HepG2 (cell line): ENCODE measurements around the gene TSHZ2. TPM values are rescaled to one million over a fixed set of nuclear protein-coding genes. Genes with fewer than 3 reads are reported as not detected.
A peak's percentile ranks its signal among the peaks of the same experiment; 100 is the strongest.

ENCODE experiments used
- ATAC-seq: fragments of 200-7000 bp; cut with Tn5 transposase; 3 replicates; pipeline ENCODE4 v1.9.1; 2020; ENCODE audit warnings: mild to moderate bottlenecking, moderate library complexity
- BruUV-seq: library from RNA; stranded (reverse); fragments of 400-500 nt; replicated peaks from 2 replicates; lab custom pipeline; 2021; lab: Mats Ljungman, UMichigan
- CTCF ChIA-PET: fragments of 300-600 bp; formaldehyde crosslinking; extraction: SDS; loops from one replicate; lab custom pipeline; 2021; ENCODE audit warnings: low total read pairs, inconsistent platforms, low intra/inter-chr PET ratio; lab: Yijun Ruan, JAX
- POLR2A ChIA-PET: fragments of 350-600 bp; sonication (Branson Sonifier 250); formaldehyde crosslinking; loops from one replicate; lab custom pipeline; 2020; ENCODE audit warnings: antibody characterized with exemption, inconsistent platforms; lab: Yijun Ruan, JAX
- DNase-seq: peaks from one replicate; pipeline ENCODE4 v3.0.0-alpha.2; 2015; ENCODE audit warnings: low spot score
- FAIRE-seq: peaks from 3 replicates; lab custom pipeline; 2011; peaks lifted over from hg19 to GRCh38; lab: Jason Lieb, UNC
- H2AFZ ChIP-seq: one replicate; pipeline ENCODE4 v1.6.1; 2011; ENCODE audit warnings: low read length, inconsistent platforms
- H3K27ac ChIP-seq: fragments of 300-600 bp; 3 replicates; pipeline ENCODE4 v1.8.0; 2011; ENCODE audit warnings: mixed run types, mild to moderate bottlenecking, mixed read lengths, low read length, inconsistent platforms; ENCODE audit not compliant: insufficient read depth; ENCODE audit errors: extremely low read length
- H3K27me3 ChIP-seq, 2 experiments: fragments of 200-600 bp in 1 of 2; 2 replicates in 1 of 2; 3 replicates in 1 of 2; pipeline versions ENCODE4 v1.6.0 to v1.8.0; 2011; ENCODE audit warnings: low read length in 2 of 2, mild to moderate bottlenecking in 2 of 2, moderate library complexity in 2 of 2, inconsistent platforms in 1 of 2; ENCODE audit not compliant: insufficient read depth in 2 of 2, control insufficient read depth in 1 of 2
- H3K36me3 ChIP-seq, 2 experiments: fragments of 200-600 bp in 1 of 2; replicated peaks in 1 of 2; 2 replicates in 1 of 2; 3 replicates in 1 of 2; pipeline versions ENCODE4 v1.5.1 to v1.8.0; 2011; ENCODE audit warnings: low read length in 2 of 2, inconsistent platforms in 1 of 2; ENCODE audit not compliant: insufficient read depth in 2 of 2, control insufficient read depth in 1 of 2
- H3K4me1 ChIP-seq: 2 replicates; pipeline ENCODE4 v1.5.1; 2012; ENCODE audit warnings: low read length, inconsistent platforms; ENCODE audit not compliant: insufficient read depth
- H3K4me2 ChIP-seq: 2 replicates; pipeline ENCODE4 v1.6.0; 2011; ENCODE audit warnings: low read depth, low read length, inconsistent platforms
- H3K4me3 ChIP-seq, 3 experiments: fragments of 200-600 bp in 1 of 3; sonication (generic), shearing (Covaris generic) in 1 of 3; replicated peaks in 1 of 3; 2 replicates each; pipeline ENCODE4 v1.5.1; 2011 to 2016; ENCODE audit warnings: low read length in 3 of 3, inconsistent platforms in 2 of 3, low read depth in 2 of 3, mild to moderate bottlenecking in 2 of 3, control low read depth in 1 of 3, mixed read lengths in 1 of 3; ENCODE audit not compliant: insufficient read depth in 1 of 3
- H3K79me2 ChIP-seq: one replicate; pipeline ENCODE4 v1.6.1; 2011; ENCODE audit warnings: low read length, inconsistent platforms; ENCODE audit not compliant: insufficient read depth
- H3K9ac ChIP-seq: 2 replicates; pipeline ENCODE4 v1.6.0; 2011; ENCODE audit warnings: mild to moderate bottlenecking, low read depth, low read length, inconsistent platforms; ENCODE audit not compliant: insufficient read depth
- H3K9me3 ChIP-seq: 2 replicates; pipeline ENCODE4 v1.5.1; 2012; ENCODE audit warnings: mild to moderate bottlenecking, low read length
- H4K20me1 ChIP-seq: 2 replicates; pipeline ENCODE4 v1.6.0; 2011; ENCODE audit warnings: inconsistent platforms, mild to moderate bottlenecking, low read length, moderate library complexity; ENCODE audit not compliant: insufficient read depth
- CHD4 ChIP-seq: fragments of 200-600 bp; sonication (generic); IDR thresholded peaks from 2 replicates; pipeline ENCODE4 v1.7.0; 2017; ENCODE audit warnings: mild to moderate bottlenecking, low read length, borderline replicate concordance
- EED ChIP-seq: sonication (generic); formaldehyde crosslinking; IDR thresholded peaks from 2 replicates; pipeline ENCODE4 v1.5.0; 2020; ENCODE audit warnings: mild to moderate bottlenecking, missing genetic modification reagents
- FOXM1 ChIP-seq: sonication (generic); formaldehyde crosslinking; IDR thresholded peaks from 2 replicates; pipeline ENCODE4 v1.5.0; 2020; ENCODE audit warnings: missing genetic modification reagents
- NFYC ChIP-seq: IDR thresholded peaks from 2 replicates; pipeline ENCODE4 v1.6.1; 2016; ENCODE audit warnings: missing genetic modification reagents, missing compliant biosample characterization
- ZNF17 ChIP-seq: sonication (generic); formaldehyde crosslinking; IDR thresholded peaks from 2 replicates; pipeline ENCODE4 v1.5.0; 2020; ENCODE audit warnings: mild to moderate bottlenecking, missing genetic modification reagents
- ZNF263 ChIP-seq: sonication (generic); formaldehyde crosslinking; IDR thresholded peaks from 2 replicates; pipeline ENCODE4 v1.4.0; 2020; ENCODE audit warnings: missing genetic modification reagents
- WGBS: methylation state at CpG from one replicate; pipeline ENCODE4 v1.1.6; 2017; ENCODE audit warnings: low lambda C conversion rate; 5-methylcytosine and 5-hydroxymethylcytosine counted together
- in situ Hi-C: cut with HindIII; loops from 2 replicates; pipeline ENCODE4 v1.10.0; 2017; ENCODE audit warnings: low pct_unique_long_range_greater_than_20kb; ENCODE audit not compliant: extremely low pct_ligation_motif_present
- intact Hi-C: fragments of 100-400 bp; cut with micrococcal nuclease; formaldehyde crosslinking; loops from one replicate; pipeline ENCODE4 v1.10.0; 2022; ENCODE audit not compliant: unreplicated experiment
- polyA plus RNA-seq, 8 experiments: library from polyadenylated mRNA; depleted of rRNA in 3 of 8; stranded (reverse) in 7 of 8; unstranded in 1 of 8; fragments of >200 nt; fragmentation: Illumina TruSeq in 4 of 8; extraction: Trizol in 4 of 8; gene quantifications; 2 replicates each; pipeline versions ENCODE4 v1.2.1 to v1.2.3, GENCODE V29; 2011 to 2016; ENCODE audit warnings: low read depth in 4 of 8, missing spikeins in 1 of 8, mixed read lengths in 1 of 8; ENCODE audit not compliant: insufficient read depth in 1 of 8
- total RNA-seq, 5 experiments: library from RNA; depleted of rRNA; stranded (reverse); fragments of >200 nt; fragmentation: Illumina TruSeq; extraction: Trizol; gene quantifications; 2 replicates each; pipeline ENCODE4 v1.2.3, GENCODE V29; 2016; ENCODE audit warnings: low read depth in 1 of 5
- TF ChIP-seq, protein P1 (sequence below): IDR thresholded peaks from 2 replicates; pipeline ENCODE4 v1.6.1; 2016; ENCODE audit warnings: mild to moderate bottlenecking, missing biosample characterization, missing genetic modification reagents
- TF ChIP-seq, protein P2 (sequence below): sonication (generic); formaldehyde crosslinking; IDR thresholded peaks from 2 replicates; pipeline ENCODE4 v1.4.0; 2020; ENCODE audit warnings: mild to moderate bottlenecking, missing genetic modification reagents

The TSHZ2 gene
- total and polyA plus RNA-seq, 2 of the 13 experiments (the other 11 are each of a cell fraction or from before 2014, with no cell fraction given) = 0.01 TPM; not detected in 1

DNA sequence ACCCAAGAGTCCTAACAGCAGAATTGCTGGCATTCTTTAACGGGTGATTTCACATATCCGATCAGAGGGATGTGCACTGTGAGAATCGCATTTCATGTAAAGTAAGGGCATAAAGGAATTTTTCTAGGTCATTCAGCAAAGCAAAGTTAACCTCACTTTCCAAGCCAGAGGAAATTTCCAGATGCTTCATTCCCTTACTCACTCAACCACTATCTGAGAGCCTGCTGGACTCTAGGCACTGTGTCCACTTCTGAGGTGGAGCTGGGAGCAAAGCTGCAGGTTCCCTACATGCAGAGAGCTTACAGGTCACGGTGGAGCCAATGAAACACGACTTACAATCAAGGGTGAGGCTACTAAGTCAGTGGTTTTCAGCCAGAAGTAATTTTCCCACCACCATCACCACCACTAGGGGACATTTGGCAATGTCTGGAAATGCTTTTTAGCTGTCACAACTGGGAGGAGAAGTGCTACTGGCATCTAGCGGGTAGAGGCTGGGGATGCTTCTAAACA, 34.5 kb upstream of the TSHZ2 start (continued):
- peak; percentile 66 for TF ChIP-seq NFYC (CRISPR knock-in tag)
- TF ChIP-seq ZNF17 = no peak
- TF ChIP-seq, protein P1, sequence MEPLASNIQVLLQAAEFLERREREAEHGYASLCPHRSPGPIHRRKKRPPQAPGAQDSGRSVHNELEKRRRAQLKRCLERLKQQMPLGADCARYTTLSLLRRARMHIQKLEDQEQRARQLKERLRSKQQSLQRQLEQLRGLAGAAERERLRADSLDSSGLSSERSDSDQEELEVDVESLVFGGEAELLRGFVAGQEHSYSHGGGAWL = no peak
- no peak for TF ChIP-seq FOXM1 (CRISPR knock-in tag)

DNA sequence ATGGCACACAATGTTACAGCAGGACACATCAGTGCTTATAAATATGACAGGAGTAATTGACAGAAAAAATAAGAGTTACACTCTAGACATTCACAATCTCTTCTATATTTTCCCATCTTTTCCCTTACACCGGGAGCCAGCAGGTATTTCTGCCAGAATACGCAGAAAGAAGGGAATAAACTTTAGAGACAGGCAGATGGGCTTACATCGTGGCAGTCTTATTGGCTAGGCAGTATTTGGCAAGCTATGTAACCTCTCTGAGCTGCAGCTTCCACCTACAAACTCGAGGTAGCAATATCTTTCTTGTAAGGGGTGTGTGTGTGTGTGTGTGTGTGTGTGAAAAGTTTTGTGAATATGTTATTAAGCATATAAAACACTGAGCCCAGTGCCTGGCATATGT, 33.0 kb upstream of the TSHZ2 start:
- ChIA-PET POLR2A (no interaction called here), CTCF (interaction anchor here (1.7 kb wide), 1 partner anchor 278 kb away, joined by 6 read pairs; no protein-coding TSS in a partner anchor)
- ATAC-seq (no peak), FAIRE-seq (no peak), DNase-seq (no peak)
- H3K27me3 ChIP-seq = no peaks in the 10 kb centered on the region
- H2AFZ ChIP-seq = no peak overlapping the region
- no TSS peak for BruUV-seq
- no peaks in the 10 kb centered on the region; the same call in 1 of the 2 replicates for H3K4me1 ChIP-seq
- H3K9ac ChIP-seq = no peak overlapping the region
- H4K20me1 ChIP-seq = no peaks in the 10 kb centered on the region
- H3K4me2 ChIP-seq = no peak overlapping the region
- intact Hi-C loops (no loop called here), in situ Hi-C loops (no loop called here)
- H3K79me2 ChIP-seq = no peaks in the 10 kb centered on the region
- no peaks in the 10 kb centered on the region for H3K9me3 ChIP-seq
- no peak overlapping the region for H3K27ac ChIP-seq
- no peak overlapping the region for H3K4me3 ChIP-seq
- no peaks in the 10 kb centered on the region for H3K36me3 ChIP-seq
- TF ChIP-seq EED (CRISPR knock-in tag) = no peak
- 3% methylated on average over 4 of the region's 4 CpGs for WGBS

DNA sequence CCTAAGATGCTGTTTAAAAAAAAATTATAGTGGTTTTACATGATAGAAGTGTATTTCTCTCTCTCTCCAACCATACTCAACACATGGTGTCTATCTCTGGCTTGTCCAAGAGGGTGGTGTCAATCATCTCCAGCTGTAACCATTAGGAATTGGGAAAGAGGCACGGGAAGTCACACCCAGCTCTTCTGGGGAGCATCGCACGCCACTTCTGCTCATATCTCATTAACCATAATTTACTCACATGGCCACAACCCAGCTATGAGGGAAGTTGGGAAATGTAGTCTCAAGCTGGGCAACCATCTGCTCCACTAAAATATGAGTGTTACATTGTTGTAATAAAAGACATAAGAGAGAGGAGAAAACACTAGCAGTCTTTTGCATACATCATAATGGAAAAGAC, 30.4 kb upstream of the TSHZ2 start:
- no peaks in the 10 kb centered on the region for H3K79me2 ChIP-seq
- ChIA-PET CTCF (no interaction called here), POLR2A (no interaction called here)
- no peaks in the 10 kb centered on the region for H4K20me1 ChIP-seq
- no peaks in the 10 kb centered on the region for H3K27me3 ChIP-seq
- intact Hi-C loops (loop anchor here (2.0 to 10.0 kb wide), 2 partner anchors 17 to 273 kb away; no protein-coding TSS in a partner anchor), in situ Hi-C loops (no loop called here)
- no peak overlapping the region for H3K9ac ChIP-seq
- DNase-seq (no peak), FAIRE-seq (no peak), ATAC-seq (no peak)
- 65% methylated on average over 3 of the region's 3 CpGs for WGBS
- no TSS peak for BruUV-seq
- H3K4me3 ChIP-seq = no peak overlapping the region
- H3K4me1 ChIP-seq = no peaks in the 10 kb centered on the region; the same call in 1 of the 2 replicates
- H3K4me2 ChIP-seq = no peak overlapping the region
- H3K36me3 ChIP-seq = no peaks in the 10 kb centered on the region
- no peak overlapping the region for H3K27ac ChIP-seq
- no peak overlapping the region for H2AFZ ChIP-seq
- H3K9me3 ChIP-seq = no peaks in the 10 kb centered on the region
- no peak for TF ChIP-seq ZNF263 (CRISPR knock-in tag)
- TF ChIP-seq, protein P2, sequence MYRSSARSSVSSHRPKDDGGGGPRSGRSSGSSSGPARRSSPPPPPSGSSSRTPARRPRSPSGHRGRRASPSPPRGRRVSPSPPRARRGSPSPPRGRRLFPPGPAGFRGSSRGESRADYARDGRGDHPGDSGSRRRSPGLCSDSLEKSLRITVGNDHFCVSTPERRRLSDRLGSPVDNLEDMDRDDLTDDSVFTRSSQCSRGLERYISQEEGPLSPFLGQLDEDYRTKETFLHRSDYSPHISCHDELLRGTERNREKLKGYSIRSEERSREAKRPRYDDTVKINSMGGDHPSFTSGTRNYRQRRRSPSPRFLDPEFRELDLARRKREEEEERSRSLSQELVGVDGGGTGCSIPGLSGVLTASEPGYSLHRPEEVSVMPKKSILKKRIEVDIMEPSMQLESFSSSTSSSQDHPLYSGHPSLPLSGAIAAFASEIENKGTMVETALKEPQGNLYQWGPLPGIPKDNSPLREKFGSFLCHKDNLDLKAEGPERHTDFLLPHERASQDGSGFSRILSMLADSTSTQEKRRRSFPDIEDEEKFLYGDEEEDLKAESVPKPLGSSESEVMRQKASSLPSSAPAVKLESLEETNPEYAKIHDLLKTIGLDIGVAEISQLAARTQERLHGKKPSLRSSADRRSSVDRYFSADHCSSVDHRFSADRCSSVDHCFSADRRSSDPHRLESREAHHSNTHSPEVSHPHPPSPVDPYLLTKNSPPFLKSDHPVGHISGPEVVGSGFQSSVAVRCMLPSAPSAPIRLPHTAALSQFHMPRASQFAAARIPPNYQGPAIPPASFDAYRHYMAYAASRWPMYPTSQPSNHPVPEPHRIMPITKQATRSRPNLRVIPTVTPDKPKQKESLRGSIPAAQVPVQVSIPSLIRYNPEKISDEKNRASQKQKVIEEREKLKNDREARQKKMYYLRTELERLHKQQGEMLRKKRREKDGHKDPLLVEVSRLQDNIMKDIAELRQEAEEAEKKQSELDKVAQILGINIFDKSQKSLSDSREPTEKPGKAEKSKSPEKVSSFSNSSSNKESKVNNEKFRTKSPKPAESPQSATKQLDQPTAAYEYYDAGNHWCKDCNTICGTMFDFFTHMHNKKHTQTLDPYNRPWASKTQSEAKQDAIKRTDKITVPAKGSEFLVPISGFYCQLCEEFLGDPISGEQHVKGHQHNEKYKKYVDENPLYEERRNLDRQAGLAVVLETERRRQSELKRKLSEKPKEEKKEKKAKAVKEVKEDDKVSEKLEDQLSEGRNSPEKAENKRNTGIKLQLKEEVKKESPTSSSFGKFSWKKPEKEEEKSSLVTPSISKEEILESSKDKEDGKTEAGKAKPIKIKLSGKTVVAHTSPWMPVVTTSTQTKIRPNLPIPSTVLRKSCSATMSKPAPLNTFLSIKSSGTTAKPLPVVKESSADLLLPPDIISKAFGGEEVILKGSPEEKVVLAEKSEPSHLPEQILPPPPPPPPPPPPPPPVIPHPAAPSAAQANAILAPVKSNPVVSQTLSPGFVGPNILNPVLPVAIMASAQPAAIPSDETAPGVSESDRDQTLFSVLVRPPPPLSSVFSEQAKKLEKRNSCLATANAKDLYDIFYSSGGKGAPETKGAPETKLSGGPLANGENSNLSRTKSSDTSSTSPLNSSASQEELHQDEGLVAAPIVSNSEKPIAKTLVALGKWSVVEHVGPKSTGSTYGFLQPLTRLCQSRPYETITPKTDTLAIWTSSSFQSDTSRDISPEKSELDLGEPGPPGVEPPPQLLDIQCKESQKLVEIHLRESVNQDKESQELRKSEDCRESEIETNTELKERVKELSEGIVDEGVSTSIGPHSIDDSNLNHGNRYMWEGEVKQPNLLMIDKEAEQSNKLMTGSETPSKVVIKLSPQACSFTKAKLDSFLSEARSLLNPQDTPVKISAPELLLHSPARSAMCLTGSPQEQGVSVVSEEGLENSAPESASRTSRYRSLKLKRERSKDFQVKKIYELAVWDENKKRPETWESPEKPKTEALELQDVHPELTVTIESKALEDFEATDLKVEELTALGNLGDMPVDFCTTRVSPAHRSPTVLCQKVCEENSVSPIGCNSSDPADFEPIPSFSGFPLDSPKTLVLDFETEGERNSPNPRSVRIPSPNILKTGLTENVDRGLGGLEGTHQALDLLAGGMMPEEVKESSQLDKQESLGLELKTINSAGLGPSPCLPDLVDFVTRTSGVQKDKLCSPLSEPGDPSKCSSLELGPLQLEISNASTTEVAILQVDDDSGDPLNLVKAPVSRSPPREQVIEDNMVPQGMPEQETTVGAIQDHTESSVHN (CRISPR knock-in tag) = no peak
- TF ChIP-seq CHD4 = no peak
